Transverse colon (tissue), 4 donors: ENCODE measurements around the gene CPTP. TPM values are rescaled to one million over a fixed set of nuclear protein-coding genes. Genes with fewer than 3 reads are reported as not detected.

ENCODE experiments used
- DNase-seq: peaks from one replicate; pipeline ENCODE4 v3.0.0-alpha.2; 2019
- H3K27ac ChIP-seq, 4 donors: fragments of 200-600 bp; sonication (generic); 2 replicates each; pipeline ENCODE4 v1.5.1; 2016 to 2018; ENCODE audit warnings: inconsistent platforms in 4 of 4
- H3K27me3 ChIP-seq: fragments of 200-600 bp; sonication (generic); 2 replicates; pipeline ENCODE4 v1.5.1; 2017; ENCODE audit warnings: inconsistent platforms
- H3K36me3 ChIP-seq, 4 donors: fragments of 200-600 bp; sonication (generic); 2 replicates each; pipeline ENCODE4 v1.5.1; 2017 to 2019; ENCODE audit warnings: inconsistent platforms in 4 of 4
- H3K4me1 ChIP-seq, 4 donors: fragments of 200-600 bp; sonication (generic); 2 replicates each; pipeline ENCODE4 v1.5.1; 2017 to 2020; ENCODE audit warnings: inconsistent platforms in 4 of 4
- H3K4me3 ChIP-seq, 4 donors: fragments of 200-600 bp; sonication (generic); 1 replicate in 1 of 4; 2 replicates in 3 of 4; pipeline versions ENCODE4 v1.5.1 to v1.6.1; 2017 to 2019; ENCODE audit warnings: inconsistent platforms in 4 of 4
- H3K9me3 ChIP-seq, 2 donors: fragments of 200-600 bp; sonication (generic); 2 replicates each; pipeline ENCODE4 v1.5.1; 2017 to 2019; ENCODE audit warnings: inconsistent platforms in 2 of 2
- EP300 ChIP-seq: sonication (generic); formaldehyde crosslinking; IDR thresholded peaks from one replicate; pipeline ENCODE4 v1.6.1; 2017; ENCODE audit warnings: antibody characterized with exemption, low read depth
- POLR2A ChIP-seq: fragments of 450-650 bp; IDR thresholded peaks from one replicate; pipeline ENCODE4 v1.6.1; 2016; ENCODE audit warnings: antibody characterized with exemption, mild to moderate bottlenecking, moderate library complexity
- POLR2AphosphoS5 ChIP-seq, 3 donors: sonication (generic); formaldehyde crosslinking; IDR thresholded peaks; one replicate each; pipeline ENCODE4 v1.6.1; 2016; ENCODE audit warnings: antibody characterized with exemption in 3 of 3
- WGBS, 2 donors: methylation state at CpG; one replicate each; pipeline ENCODE4 v1.1.5; 2018; ENCODE audit warnings: low coverage in 1 of 2; 5-methylcytosine and 5-hydroxymethylcytosine counted together
- in situ Hi-C, 4 donors: fragments of 200-750 bp; cut with MboI; loops; one replicate each; pipeline versions ENCODE4 v1.15.0 to v1.15.1; 2017; ENCODE audit warnings: low sequenced_read_pairs in 3 of 4, low pct_ligation_motif_present in 1 of 4, low pct_unique_long_range_greater_than_20kb in 1 of 4
- intact Hi-C: fragments of 100-400 bp; cut with DNase I; formaldehyde crosslinking; loops from one replicate; pipeline ENCODE4 v1.15.1; 2023; ENCODE audit warnings: low total_unique reads
- total RNA-seq, 4 donors: library from RNA; depleted of rRNA; stranded (reverse); fragments of >200 nt; gene quantifications; one replicate each; pipeline ENCODE4 v1.1.0, GENCODE V29; 2016
- TF ChIP-seq, protein P1 (sequence below), 5 experiments: fragments of 200-600 bp in 3 of 5; fragments of 450-650 bp in 2 of 5; sonication (generic) in 3 of 5; IDR thresholded peaks; 1 replicate in 2 of 5; 2 replicates in 3 of 5; pipeline ENCODE4 v1.5.1; 2016 to 2017; ENCODE audit warnings: antibody characterized with exemption in 5 of 5, inconsistent platforms in 3 of 5, mild to moderate bottlenecking in 2 of 5, moderate library complexity in 1 of 5

Gene CPTP
- total RNA-seq, 4 donors from 2014 or later: 48.0 to 134 (median 77.7) TPM

DNA sequence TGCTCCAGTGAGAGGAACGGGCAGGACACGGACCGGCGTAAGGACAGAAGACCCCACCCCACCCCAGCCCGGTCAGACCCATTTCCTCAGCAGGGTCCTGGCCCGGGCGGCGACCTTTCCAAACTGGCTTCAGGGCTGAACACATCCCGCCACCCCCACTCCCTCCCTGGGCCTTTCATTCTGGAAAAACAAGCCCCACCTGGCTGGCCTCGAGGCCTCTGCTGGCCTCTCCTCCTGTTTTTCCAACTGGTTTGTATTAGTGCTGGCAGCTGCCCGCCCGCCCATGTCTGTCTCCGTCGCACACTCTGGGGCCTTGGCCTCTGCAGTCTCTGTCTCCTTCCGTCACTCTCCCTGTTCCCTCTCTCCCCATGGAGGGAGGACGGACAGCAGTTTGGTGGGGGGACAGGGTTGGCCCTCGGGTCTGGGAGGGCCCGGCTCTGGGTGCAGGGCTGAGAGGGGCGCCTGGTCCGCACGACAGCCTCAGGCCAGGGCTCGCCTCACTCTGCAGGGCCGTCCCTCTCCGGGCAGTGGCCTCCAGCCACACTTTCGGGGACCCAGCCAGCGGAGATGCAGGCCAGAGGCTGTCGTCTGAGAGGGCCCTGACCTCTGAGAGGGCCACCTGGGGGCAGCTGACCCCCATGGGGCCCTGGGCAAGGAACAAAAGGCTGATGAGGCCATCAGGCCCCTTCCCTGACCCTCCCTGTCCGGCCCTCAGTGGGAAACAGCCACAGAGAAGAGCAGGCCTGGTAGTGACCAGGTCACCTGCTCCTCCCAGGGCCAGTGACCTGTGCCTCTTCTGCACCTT, 35.3 kb downstream of the CPTP start:
- H3K4me3 ChIP-seq: no peak overlapping the region

DNA sequence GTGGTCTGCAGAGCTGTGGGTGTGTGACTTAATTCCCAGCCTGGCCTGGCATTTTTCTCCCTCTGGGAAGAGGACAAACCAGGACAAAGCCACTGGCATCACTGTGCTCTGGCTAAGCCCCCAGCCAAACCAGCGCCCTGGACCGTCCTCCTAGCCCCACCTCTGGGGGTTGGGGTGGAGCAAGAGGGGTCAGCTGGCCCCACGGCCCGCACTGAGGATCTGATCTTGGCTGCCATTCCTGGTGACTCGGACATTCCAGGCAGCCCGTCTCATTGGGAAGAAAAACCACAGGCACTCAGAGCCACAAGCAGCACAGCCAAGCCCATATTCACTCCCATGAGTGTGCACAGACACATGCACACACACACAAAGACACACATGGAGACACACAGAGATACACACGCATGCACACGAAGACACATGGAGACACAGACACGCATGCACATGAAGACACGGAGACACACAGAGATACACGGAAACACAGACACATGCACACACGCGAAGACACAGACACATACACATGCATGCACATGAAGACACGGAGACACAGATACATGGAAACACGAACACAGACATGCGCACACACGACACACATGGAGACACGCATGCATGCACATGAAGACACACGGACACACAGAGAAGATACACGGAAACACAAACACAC, 36.0 kb downstream of the CPTP start:
- H3K27me3 ChIP-seq: peaks cover 41% of the 10 kb centered on the region
- intact Hi-C loops: no loop called here
- peak overlapping the region; percentile 86 to 92 (median 89) for H3K27ac ChIP-seq
- H3K9me3 ChIP-seq: no peaks in the 10 kb centered on the region
- 59 to 76% methylated on average over 8 to 20 of the region's 20 CpGs for WGBS, 2 donors
- TF ChIP-seq EP300: no peak
- no peak for TF ChIP-seq POLR2A
- TF ChIP-seq, protein P1, sequence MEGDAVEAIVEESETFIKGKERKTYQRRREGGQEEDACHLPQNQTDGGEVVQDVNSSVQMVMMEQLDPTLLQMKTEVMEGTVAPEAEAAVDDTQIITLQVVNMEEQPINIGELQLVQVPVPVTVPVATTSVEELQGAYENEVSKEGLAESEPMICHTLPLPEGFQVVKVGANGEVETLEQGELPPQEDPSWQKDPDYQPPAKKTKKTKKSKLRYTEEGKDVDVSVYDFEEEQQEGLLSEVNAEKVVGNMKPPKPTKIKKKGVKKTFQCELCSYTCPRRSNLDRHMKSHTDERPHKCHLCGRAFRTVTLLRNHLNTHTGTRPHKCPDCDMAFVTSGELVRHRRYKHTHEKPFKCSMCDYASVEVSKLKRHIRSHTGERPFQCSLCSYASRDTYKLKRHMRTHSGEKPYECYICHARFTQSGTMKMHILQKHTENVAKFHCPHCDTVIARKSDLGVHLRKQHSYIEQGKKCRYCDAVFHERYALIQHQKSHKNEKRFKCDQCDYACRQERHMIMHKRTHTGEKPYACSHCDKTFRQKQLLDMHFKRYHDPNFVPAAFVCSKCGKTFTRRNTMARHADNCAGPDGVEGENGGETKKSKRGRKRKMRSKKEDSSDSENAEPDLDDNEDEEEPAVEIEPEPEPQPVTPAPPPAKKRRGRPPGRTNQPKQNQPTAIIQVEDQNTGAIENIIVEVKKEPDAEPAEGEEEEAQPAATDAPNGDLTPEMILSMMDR (IDR thresholded peaks at IDR 0.05): no peak
- TF ChIP-seq POLR2AphosphoS5 (IDR thresholded peaks at IDR 0.05): peak; percentile 32 to 37 (median 35)
- peaks cover 12 to 52% (median 22%) of the 10 kb centered on the region in 4 donors for H3K4me1 ChIP-seq
- H3K36me3 ChIP-seq: no peaks in the 10 kb centered on the region
- no peak overlapping the region for H3K4me3 ChIP-seq
- peak; percentile 57 for DNase-seq
- in situ Hi-C loops: no loop called here

More for the DNA sequence above, 35.3 kb downstream of the CPTP start:
- Histone ChIP-seq H3K27me3 (peaks cover 49% of the 10 kb centered on the region), H3K4me1 (peaks cover 15 to 60% (median 30%) of the 10 kb centered on the region in 4 donors), H3K9me3 (no peaks in the 10 kb centered on the region), H3K27ac (peak overlapping the region; percentile 86 to 92 (median 89)), H3K36me3 (no peaks in the 10 kb centered on the region)
- in situ Hi-C loops (no loop called here), intact Hi-C loops (no loop called here)
- 55% methylated on average over 18 of the region's 28 CpGs; no CpG with 5 or more reads in 1 of the 2 donors for WGBS, 2 donors
- DNase-seq: no peak
- TF ChIP-seq POLR2A: no peak
- no peak for TF ChIP-seq EP300
- TF ChIP-seq, protein P1 (IDR thresholded peaks at IDR 0.05): no peak
- TF ChIP-seq POLR2AphosphoS5 (IDR thresholded peaks at IDR 0.05): no peak

DNA sequence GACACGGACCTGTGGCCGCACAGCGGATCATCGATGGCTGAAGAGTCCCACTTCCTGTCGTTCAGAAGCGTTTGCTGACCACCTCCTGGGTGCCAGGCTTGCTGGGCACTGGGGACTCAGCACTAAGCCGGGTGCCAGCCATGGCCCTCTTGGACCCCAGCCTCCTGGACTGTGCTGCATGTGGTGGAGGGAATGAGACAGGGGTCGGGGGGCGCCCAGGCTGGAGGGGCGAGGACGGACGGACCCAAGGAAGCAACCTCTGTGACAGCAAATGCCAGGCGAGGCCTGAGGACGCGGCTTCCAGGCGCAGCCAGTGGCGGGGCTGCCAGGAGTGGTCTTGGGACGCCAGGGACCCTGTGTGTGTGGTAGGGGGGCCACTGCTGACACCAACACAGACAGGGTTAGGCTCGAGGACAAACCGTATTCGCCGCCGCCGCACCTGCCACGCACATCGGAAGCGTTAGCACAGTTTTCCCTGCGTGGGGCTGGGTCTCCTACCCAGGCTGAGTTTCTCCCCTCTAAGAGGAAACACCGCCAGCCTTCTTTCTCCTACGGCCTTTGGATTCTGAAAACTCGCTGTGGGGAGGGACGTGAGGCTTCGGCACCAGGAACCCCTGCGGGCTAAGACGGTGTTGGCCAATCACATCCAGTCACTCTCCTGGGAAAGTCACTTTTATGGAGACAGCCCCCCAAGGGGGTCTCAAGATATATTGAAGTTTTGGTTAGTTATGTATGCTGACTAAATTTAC, 36.8 kb downstream of the CPTP start:
- TF ChIP-seq EP300: no peak
- no peak for TF ChIP-seq POLR2AphosphoS5 (IDR thresholded peaks at IDR 0.05)
- TF ChIP-seq POLR2A: no peak
- TF ChIP-seq, protein P1 (IDR thresholded peaks at IDR 0.05): no peak
- H3K36me3 ChIP-seq: no peaks in the 10 kb centered on the region
- no peak for DNase-seq
- in situ Hi-C loops (no loop called here), intact Hi-C loops (no loop called here)
- WGBS, 2 donors: 74% methylated on average over 33 of the region's 35 CpGs; no CpG with 5 or more reads in 1 of the 2 donors
- H3K27me3 ChIP-seq: peaks cover 38% of the 10 kb centered on the region
- H3K27ac ChIP-seq: peak overlapping the region; percentile 86 to 92 (median 89)
- H3K4me3 ChIP-seq: no peak overlapping the region
- H3K4me1 ChIP-seq: peaks cover 6 to 45% (median 15%) of the 10 kb centered on the region in 4 donors
- H3K9me3 ChIP-seq: no peaks in the 10 kb centered on the region
